SK-N-SH treated with all-trans-retinoic acid at 6 μM for 48 hours (cell line): Measurements from ENCODE around the gene DHX40.

ENCODE experiments used
- ARNTL ChIP-seq: fragments of 450-650 bp; formaldehyde crosslinking; IDR thresholded peaks from 2 replicates; pipeline ENCODE4 v1.5.0; 2020; ENCODE audit warnings: low read depth, mild to moderate bottlenecking, moderate library complexity, borderline replicate concordance
- OSR1 ChIP-seq: fragments of 250-450 bp; sonication (Bioruptor Pico); IDR thresholded peaks from 2 replicates; pipeline ENCODE4 v1.8.0; 2022; ENCODE audit warnings: moderate library complexity, mild to moderate bottlenecking, inconsistent platforms

DNA sequence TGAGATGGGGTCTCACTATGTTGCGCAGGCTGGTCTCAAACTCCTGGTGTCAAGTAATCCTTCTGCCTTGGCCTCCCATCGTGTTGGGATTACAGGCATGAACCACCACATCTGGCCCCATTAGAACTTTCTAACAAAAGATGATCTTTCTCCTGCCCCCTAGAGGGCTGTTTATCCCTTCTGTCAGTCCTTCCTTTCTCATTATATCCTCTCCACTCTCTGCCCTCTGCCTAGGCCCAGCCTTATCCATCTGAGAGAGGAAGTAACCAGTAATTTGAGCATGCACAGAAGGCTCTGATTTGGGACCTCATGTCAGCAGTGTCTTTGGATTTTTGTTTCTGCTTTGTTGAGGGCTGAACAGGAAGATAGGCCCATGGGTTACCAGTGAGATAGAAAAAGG, 4.4 kb upstream of the DHX40 start:
- no peak for TF ChIP-seq OSR1
- TF ChIP-seq ARNTL (CRISPR knock-in tag): no peak
